WTC11 (cell line): ENCODE measurements around the gene ABITRAM. TPM values are rescaled to one million over a fixed set of nuclear protein-coding genes. Genes with fewer than 3 reads are reported as not detected.

Experiments
- ATAC-seq: fragments of 200-7000 bp; cut with Tn5 transposase; 2 replicates; pipeline ENCODE4 v1.10.0; 2021; ENCODE audit warnings: mild to moderate bottlenecking, moderate library complexity
- CTCF ChIA-PET: fragments of 300-600 bp; sonication (Branson Sonifier 250); formaldehyde crosslinking; loops from one replicate; lab custom pipeline; 2021; ENCODE audit warnings: antibody characterized with exemption; lab: Charles Lee
- POLR2A ChIA-PET: fragments of 350-600 bp; sonication (Branson Sonifier 250); formaldehyde crosslinking; loops from one replicate; lab custom pipeline; 2021; ENCODE audit warnings: antibody characterized with exemption; lab: Charles Lee
- DNase-seq: peaks from one replicate; pipeline ENCODE4 v3.0.0; 2021; ENCODE audit warnings: low spot score
- H3K27ac Mint-ChIP-seq: 2 replicates; pipeline ENCODE4 v1.8.0; 2021; ENCODE audit warnings: mixed read lengths
- H3K27me3 Mint-ChIP-seq: 2 replicates; pipeline ENCODE4 v1.8.0; 2021; ENCODE audit warnings: low read depth, mild to moderate bottlenecking, moderate library complexity, mixed read lengths
- H3K36me3 Mint-ChIP-seq: 2 replicates; pipeline ENCODE4 v1.8.0; 2021; ENCODE audit warnings: mixed read lengths
- H3K4me1 Mint-ChIP-seq: 2 replicates; pipeline ENCODE4 v1.8.0; 2022; ENCODE audit warnings: mixed read lengths
- H3K4me3 Mint-ChIP-seq: 2 replicates; pipeline ENCODE4 v1.8.0; 2021; ENCODE audit warnings: mild to moderate bottlenecking, moderate library complexity, mixed read lengths
- H3K9me3 Mint-ChIP-seq: 2 replicates; pipeline ENCODE4 v1.8.0; 2021; ENCODE audit warnings: mixed read lengths
- CREM ChIP-seq: sonication (generic); formaldehyde crosslinking; IDR thresholded peaks from 2 replicates; pipeline ENCODE4 v1.8.1; 2022; ENCODE audit warnings: mild to moderate bottlenecking, missing genetic modification reagents, moderate library complexity
- GTF2I ChIP-seq: fragments of 250-450 bp; sonication (Bioruptor Pico); conservative IDR thresholded peaks from 2 replicates; pipeline ENCODE4 v1.4.0; 2021; ENCODE audit warnings: mild to moderate bottlenecking
- HMGA2 ChIP-seq: fragments of 250-450 bp; sonication (Bioruptor Pico); IDR thresholded peaks from 2 replicates; pipeline ENCODE4 v1.4.0; 2021; ENCODE audit warnings: mild to moderate bottlenecking, moderate library complexity
- SP1 ChIP-seq: sonication (generic); formaldehyde crosslinking; conservative IDR thresholded peaks from 2 replicates; pipeline ENCODE4 v1.8.1; 2022; ENCODE audit warnings: missing genetic modification reagents
- ZBTB21 ChIP-seq: sonication (generic); formaldehyde crosslinking; IDR thresholded peaks from 2 replicates; pipeline ENCODE4 v1.8.1; 2023; ENCODE audit warnings: mild to moderate bottlenecking, missing genetic modification reagents, borderline replicate concordance
- ZNF219 ChIP-seq: sonication (generic); formaldehyde crosslinking; IDR thresholded peaks from 2 replicates; pipeline ENCODE4 v1.8.0; 2023; ENCODE audit warnings: missing genetic modification reagents, mild to moderate bottlenecking, borderline replicate concordance
- ZNF423 ChIP-seq: fragments of 250-450 bp; sonication (Bioruptor Pico); IDR thresholded peaks from 2 replicates; pipeline ENCODE4 v2.1.2; 2022; ENCODE audit warnings: mild to moderate bottlenecking, moderate library complexity
- total RNA-seq: library from RNA; stranded (reverse); gene quantifications from 3 replicates; pipeline ENCODE4 v1.2.3, GENCODE V29; 2021
- TF ChIP-seq, protein P1 (sequence below): sonication (generic); formaldehyde crosslinking; IDR thresholded peaks from 2 replicates; pipeline ENCODE4 v1.8.1; 2022; ENCODE audit warnings: missing genetic modification reagents, borderline replicate concordance
- TF ChIP-seq, protein P2 (sequence below): sonication (generic); formaldehyde crosslinking; IDR thresholded peaks from 2 replicates; pipeline ENCODE4 v1.8.0; 2022; ENCODE audit warnings: mild to moderate bottlenecking, missing genetic modification reagents
- TF ChIP-seq, protein P3 (sequence below): sonication (generic); formaldehyde crosslinking; IDR thresholded peaks from 2 replicates; pipeline ENCODE4 v1.8.1; 2023; ENCODE audit warnings: mild to moderate bottlenecking, missing genetic modification reagents
- TF ChIP-seq, protein P4 (sequence below): sonication (generic); formaldehyde crosslinking; IDR thresholded peaks from 2 replicates; pipeline ENCODE4 v1.8.1; 2022; ENCODE audit warnings: low read depth, mild to moderate bottlenecking, moderate library complexity, missing genetic modification reagents, borderline replicate concordance
- TF ChIP-seq, protein P5 (sequence below): fragments of 250-450 bp; sonication (Bioruptor Pico); IDR thresholded peaks from 2 replicates; pipeline ENCODE4 v1.9.0; 2021; ENCODE audit warnings: mild to moderate bottlenecking, borderline replicate concordance

The ABITRAM gene
- total RNA-seq, 1 experiment from 2014 or later, result 4.6 TPM

DNA sequence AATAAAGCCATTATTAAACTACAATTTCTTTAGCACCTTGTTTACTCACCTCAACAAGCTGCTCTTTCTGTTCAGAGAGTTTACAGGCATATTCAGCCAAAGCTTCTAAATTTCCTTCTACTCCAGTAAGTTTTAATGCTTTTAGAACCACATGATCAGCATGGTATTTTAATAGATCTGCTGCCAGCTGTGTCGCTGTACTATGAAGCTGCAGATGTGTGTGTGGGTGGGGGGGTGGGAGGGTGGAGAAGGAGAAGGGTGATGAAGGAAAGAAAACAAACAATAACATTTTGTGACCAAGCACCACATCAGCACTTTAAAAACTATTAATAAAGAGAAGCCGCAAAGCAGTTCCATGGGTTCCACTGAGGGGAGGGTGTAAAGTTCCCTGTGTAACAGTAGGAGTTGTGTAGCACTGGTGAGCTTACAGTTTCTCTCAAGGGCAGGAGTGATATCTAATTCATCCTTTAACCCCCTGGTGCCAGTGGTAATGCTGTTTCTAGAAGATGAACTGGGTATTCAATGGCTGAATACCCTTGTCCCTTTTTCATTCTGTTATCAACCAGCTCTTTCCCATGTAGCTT is 38.5 kb downstream of the ABITRAM start:
- no peaks in the 10 kb centered on the region for H3K4me1 Mint-ChIP-seq
- CTCF ChIA-PET, result no interaction called here

DNA sequence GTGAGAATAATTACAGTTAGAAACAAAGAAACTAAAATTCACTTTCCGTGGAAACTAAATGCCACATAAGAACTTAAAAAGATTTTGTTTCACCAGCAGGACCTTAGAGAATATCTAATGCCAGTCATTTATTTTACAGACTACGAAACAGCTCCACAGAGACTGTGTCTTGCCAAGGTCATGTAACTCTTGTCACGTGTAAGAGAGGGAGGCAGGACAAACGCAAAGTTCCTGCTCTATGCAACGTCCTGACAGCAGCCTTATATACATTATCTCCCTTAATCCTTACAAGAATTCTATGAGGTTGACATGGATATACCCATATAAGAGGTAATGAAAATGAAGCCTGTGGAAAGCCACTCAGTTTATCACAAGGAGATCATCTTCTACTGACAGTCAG is 39.7 kb downstream of the ABITRAM start:
- Mint-ChIP-seq H3K36me3 (peaks cover 18% of the 10 kb centered on the region), H3K27ac (no peak overlapping the region), H3K9me3 (peaks cover 7% of the 10 kb centered on the region; the same call in 1 of the 2 replicates), H3K4me3 (no peak overlapping the region), H3K4me1 (no peaks in the 10 kb centered on the region), H3K27me3 (no peaks in the 10 kb centered on the region)
- CTCF ChIA-PET, result no interaction called here
- TF ChIP-seq, protein P1, sequence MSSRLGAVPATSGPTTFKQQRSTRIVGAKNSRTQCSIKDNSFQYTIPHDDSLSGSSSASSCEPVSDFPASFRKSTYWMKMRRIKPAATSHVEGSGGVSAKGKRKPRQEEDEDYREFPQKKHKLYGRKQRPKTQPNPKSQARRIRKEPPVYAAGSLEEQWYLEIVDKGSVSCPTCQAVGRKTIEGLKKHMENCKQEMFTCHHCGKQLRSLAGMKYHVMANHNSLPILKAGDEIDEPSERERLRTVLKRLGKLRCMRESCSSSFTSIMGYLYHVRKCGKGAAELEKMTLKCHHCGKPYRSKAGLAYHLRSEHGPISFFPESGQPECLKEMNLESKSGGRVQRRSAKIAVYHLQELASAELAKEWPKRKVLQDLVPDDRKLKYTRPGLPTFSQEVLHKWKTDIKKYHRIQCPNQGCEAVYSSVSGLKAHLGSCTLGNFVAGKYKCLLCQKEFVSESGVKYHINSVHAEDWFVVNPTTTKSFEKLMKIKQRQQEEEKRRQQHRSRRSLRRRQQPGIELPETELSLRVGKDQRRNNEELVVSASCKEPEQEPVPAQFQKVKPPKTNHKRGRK, result no peak
- TF ChIP-seq, protein P2, sequence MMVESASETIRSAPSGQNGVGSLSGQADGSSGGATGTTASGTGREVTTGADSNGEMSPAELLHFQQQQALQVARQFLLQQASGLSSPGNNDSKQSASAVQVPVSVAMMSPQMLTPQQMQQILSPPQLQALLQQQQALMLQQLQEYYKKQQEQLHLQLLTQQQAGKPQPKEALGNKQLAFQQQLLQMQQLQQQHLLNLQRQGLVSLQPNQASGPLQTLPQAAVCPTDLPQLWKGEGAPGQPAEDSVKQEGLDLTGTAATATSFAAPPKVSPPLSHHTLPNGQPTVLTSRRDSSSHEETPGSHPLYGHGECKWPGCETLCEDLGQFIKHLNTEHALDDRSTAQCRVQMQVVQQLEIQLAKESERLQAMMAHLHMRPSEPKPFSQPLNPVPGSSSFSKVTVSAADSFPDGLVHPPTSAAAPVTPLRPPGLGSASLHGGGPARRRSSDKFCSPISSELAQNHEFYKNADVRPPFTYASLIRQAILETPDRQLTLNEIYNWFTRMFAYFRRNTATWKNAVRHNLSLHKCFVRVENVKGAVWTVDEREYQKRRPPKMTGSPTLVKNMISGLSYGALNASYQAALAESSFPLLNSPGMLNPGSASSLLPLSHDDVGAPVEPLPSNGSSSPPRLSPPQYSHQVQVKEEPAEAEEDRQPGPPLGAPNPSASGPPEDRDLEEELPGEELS (CRISPR knock-in tag), result no peak
- TF ChIP-seq ZNF219 (CRISPR knock-in tag), result no peak
- TF ChIP-seq, protein P3, sequence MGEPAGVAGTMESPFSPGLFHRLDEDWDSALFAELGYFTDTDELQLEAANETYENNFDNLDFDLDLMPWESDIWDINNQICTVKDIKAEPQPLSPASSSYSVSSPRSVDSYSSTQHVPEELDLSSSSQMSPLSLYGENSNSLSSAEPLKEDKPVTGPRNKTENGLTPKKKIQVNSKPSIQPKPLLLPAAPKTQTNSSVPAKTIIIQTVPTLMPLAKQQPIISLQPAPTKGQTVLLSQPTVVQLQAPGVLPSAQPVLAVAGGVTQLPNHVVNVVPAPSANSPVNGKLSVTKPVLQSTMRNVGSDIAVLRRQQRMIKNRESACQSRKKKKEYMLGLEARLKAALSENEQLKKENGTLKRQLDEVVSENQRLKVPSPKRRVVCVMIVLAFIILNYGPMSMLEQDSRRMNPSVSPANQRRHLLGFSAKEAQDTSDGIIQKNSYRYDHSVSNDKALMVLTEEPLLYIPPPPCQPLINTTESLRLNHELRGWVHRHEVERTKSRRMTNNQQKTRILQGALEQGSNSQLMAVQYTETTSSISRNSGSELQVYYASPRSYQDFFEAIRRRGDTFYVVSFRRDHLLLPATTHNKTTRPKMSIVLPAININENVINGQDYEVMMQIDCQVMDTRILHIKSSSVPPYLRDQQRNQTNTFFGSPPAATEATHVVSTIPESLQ, result no peak
- no peak for TF ChIP-seq ZBTB21
- TF ChIP-seq GTF2I (CRISPR knock-in tag), result no peak
- TF ChIP-seq, protein P4, sequence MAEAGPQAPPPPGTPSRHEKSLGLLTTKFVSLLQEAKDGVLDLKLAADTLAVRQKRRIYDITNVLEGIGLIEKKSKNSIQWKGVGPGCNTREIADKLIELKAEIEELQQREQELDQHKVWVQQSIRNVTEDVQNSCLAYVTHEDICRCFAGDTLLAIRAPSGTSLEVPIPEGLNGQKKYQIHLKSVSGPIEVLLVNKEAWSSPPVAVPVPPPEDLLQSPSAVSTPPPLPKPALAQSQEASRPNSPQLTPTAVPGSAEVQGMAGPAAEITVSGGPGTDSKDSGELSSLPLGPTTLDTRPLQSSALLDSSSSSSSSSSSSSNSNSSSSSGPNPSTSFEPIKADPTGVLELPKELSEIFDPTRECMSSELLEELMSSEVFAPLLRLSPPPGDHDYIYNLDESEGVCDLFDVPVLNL (CRISPR knock-in tag), result no peak
- no peak for TF ChIP-seq SP1
- TF ChIP-seq CREM (CRISPR knock-in tag), result no peak
- no peak for DNase-seq
- no peak for ATAC-seq
- POLR2A ChIA-PET, result no interaction called here

More for the DNA sequence above, 38.5 kb downstream of the ABITRAM start:
- POLR2A ChIA-PET, result no interaction called here
- ATAC-seq, result no peak
- DNase-seq, result no peak
- no peak for TF ChIP-seq ZNF423 (CRISPR knock-in tag)
- TF ChIP-seq, protein P5, sequence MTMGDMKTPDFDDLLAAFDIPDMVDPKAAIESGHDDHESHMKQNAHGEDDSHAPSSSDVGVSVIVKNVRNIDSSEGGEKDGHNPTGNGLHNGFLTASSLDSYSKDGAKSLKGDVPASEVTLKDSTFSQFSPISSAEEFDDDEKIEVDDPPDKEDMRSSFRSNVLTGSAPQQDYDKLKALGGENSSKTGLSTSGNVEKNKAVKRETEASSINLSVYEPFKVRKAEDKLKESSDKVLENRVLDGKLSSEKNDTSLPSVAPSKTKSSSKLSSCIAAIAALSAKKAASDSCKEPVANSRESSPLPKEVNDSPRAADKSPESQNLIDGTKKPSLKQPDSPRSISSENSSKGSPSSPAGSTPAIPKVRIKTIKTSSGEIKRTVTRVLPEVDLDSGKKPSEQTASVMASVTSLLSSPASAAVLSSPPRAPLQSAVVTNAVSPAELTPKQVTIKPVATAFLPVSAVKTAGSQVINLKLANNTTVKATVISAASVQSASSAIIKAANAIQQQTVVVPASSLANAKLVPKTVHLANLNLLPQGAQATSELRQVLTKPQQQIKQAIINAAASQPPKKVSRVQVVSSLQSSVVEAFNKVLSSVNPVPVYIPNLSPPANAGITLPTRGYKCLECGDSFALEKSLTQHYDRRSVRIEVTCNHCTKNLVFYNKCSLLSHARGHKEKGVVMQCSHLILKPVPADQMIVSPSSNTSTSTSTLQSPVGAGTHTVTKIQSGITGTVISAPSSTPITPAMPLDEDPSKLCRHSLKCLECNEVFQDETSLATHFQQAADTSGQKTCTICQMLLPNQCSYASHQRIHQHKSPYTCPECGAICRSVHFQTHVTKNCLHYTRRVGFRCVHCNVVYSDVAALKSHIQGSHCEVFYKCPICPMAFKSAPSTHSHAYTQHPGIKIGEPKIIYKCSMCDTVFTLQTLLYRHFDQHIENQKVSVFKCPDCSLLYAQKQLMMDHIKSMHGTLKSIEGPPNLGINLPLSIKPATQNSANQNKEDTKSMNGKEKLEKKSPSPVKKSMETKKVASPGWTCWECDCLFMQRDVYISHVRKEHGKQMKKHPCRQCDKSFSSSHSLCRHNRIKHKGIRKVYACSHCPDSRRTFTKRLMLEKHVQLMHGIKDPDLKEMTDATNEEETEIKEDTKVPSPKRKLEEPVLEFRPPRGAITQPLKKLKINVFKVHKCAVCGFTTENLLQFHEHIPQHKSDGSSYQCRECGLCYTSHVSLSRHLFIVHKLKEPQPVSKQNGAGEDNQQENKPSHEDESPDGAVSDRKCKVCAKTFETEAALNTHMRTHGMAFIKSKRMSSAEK (CRISPR knock-in tag), result no peak
- no peak for TF ChIP-seq HMGA2 (CRISPR knock-in tag)
- H3K4me3 Mint-ChIP-seq, result no peak overlapping the region
- no peak overlapping the region for H3K27ac Mint-ChIP-seq
- H3K27me3 Mint-ChIP-seq, result no peaks in the 10 kb centered on the region
- peaks cover 7% of the 10 kb centered on the region; the same call in 1 of the 2 replicates for H3K9me3 Mint-ChIP-seq
- peaks cover 16% of the 10 kb centered on the region for H3K36me3 Mint-ChIP-seq
